HCT116 (cell line): Measurements from ENCODE around the gene TEX2. TPM values are rescaled to one million over a fixed set of nuclear protein-coding genes. Genes with fewer than 3 reads are reported as not detected.

Source experiments
- ATAC-seq: fragments of 200-7000 bp; cut with Tn5 transposase; 2 replicates; pipeline ENCODE4 v1.9.1; 2020; ENCODE audit warnings: mild to moderate bottlenecking, moderate library complexity
- BruUV-seq: library from RNA; stranded (reverse); fragments of 400-500 nt; replicated peaks from 2 replicates; lab custom pipeline; 2021; lab: Mats Ljungman, UMichigan
- CTCF ChIA-PET: fragments of 300-600 bp; sonication (Branson Sonifier 250); formaldehyde crosslinking; loops from one replicate; lab custom pipeline; 2021; ENCODE audit warnings: antibody characterized with exemption; lab: Charles Lee
- POLR2A ChIA-PET: fragments of 300-600, 350-600 bp; sonication (Branson Sonifier 250); formaldehyde crosslinking; loops from one replicate; lab custom pipeline; 2021; ENCODE audit warnings: antibody characterized with exemption; lab: Charles Lee
- RAD21 ChIA-PET, 2 experiments: fragments of 300-600 bp; sonication (Branson Sonifier 250); formaldehyde crosslinking; loops; one replicate each; lab custom pipeline; 2023; ENCODE audit warnings: low total read pairs in 2 of 2; ENCODE audit not compliant: uncharacterized antibody in 2 of 2, unreplicated experiment in 2 of 2, low non-redundant PET in 1 of 2; lab: Charles Lee
- DNase-seq: peaks from one replicate; pipeline ENCODE4 v3.0.0-alpha.2; 2010; ENCODE audit warnings: low read depth, low spot score
- H2AFZ ChIP-seq: fragments of 200-600 bp; shearing (Covaris generic), sonication (generic); 2 replicates; pipeline ENCODE4 v1.6.1; 2017; ENCODE audit warnings: low read depth, mixed run types, mixed read lengths, antibody characterized with exemption, low read length; ENCODE audit not compliant: poor library complexity, severe bottlenecking
- H3K27ac ChIP-seq: 2 replicates; pipeline ENCODE4 v1.5.1; 2012; ENCODE audit warnings: low read depth, low read length
- H3K27me3 ChIP-seq: fragments of 200-600 bp; sonication (generic); 2 replicates; pipeline ENCODE4 v1.6.1; 2016; ENCODE audit warnings: mixed run types, low read length, mixed read lengths; ENCODE audit not compliant: insufficient read depth
- H3K36me3 ChIP-seq, 2 experiments: fragments of 200-500 bp in 1 of 2; fragments of 200-600 bp in 1 of 2; sonication (Bioruptor generic) in 1 of 2; sonication (generic) in 1 of 2; 2 replicates each; pipeline versions ENCODE4 v1.5.1 to v1.6.1; 2014 to 2016; ENCODE audit warnings: low read length in 2 of 2, inconsistent platforms in 1 of 2, mixed read lengths in 1 of 2, mixed run types in 1 of 2; ENCODE audit not compliant: insufficient read depth in 2 of 2, control insufficient read depth in 1 of 2
- H3K4me1 ChIP-seq, 2 experiments: fragments of 200-600 bp in 1 of 2; sonication (generic) in 1 of 2; 2 replicates each; pipeline versions ENCODE4 v1.5.1 to v1.6.1; 2012 to 2017; ENCODE audit warnings: low read length in 2 of 2, inconsistent platforms in 1 of 2, mild to moderate bottlenecking in 1 of 2, mixed read lengths in 1 of 2, mixed run types in 1 of 2, moderate library complexity in 1 of 2; ENCODE audit not compliant: insufficient read depth in 2 of 2, control insufficient read depth in 1 of 2
- H3K4me2 ChIP-seq: fragments of 200-600 bp; sonication (generic); 2 replicates; pipeline ENCODE4 v1.6.1; 2017; ENCODE audit warnings: mixed run types, low read length, mixed read lengths
- H3K4me3 ChIP-seq, 2 experiments: fragments of 200-600 bp in 1 of 2; sonication (generic) in 1 of 2; replicated peaks in 1 of 2; 2 replicates each; pipeline ENCODE4 v1.5.1; 2011 to 2016; ENCODE audit warnings: low read length in 2 of 2, control low read depth in 1 of 2, low read depth in 1 of 2, mild to moderate bottlenecking in 1 of 2, mixed read lengths in 1 of 2, mixed run types in 1 of 2
- H3K79me2 ChIP-seq: fragments of 200-600 bp; sonication (generic); 2 replicates; pipeline ENCODE4 v1.6.1; 2017; ENCODE audit warnings: mild to moderate bottlenecking, mixed run types, low read length, moderate library complexity, mixed read lengths; ENCODE audit not compliant: insufficient read depth
- H3K9ac ChIP-seq: fragments of 200-600 bp; sonication (generic); 2 replicates; pipeline ENCODE4 v1.6.1; 2016; ENCODE audit warnings: low read length, mixed read lengths
- H3K9me2 ChIP-seq: fragments of 200-600 bp; sonication (generic), shearing (Covaris generic); 2 replicates; pipeline ENCODE4 v1.6.1; 2017; ENCODE audit warnings: mixed run types, mild to moderate bottlenecking, moderate library complexity; ENCODE audit not compliant: insufficient read depth
- H3K9me3 ChIP-seq, 2 experiments: fragments of 200-500 bp in 1 of 2; fragments of 200-600 bp in 1 of 2; sonication (Bioruptor generic) in 1 of 2; sonication (generic) in 1 of 2; 2 replicates each; pipeline ENCODE4 v1.6.1; 2014 to 2017; ENCODE audit warnings: low read length in 2 of 2, mixed read lengths in 2 of 2, inconsistent platforms in 1 of 2, low read depth in 1 of 2, mild to moderate bottlenecking in 1 of 2, mixed run types in 1 of 2, moderate library complexity in 1 of 2; ENCODE audit not compliant: control insufficient read depth in 1 of 2, insufficient read depth in 1 of 2
- H4K20me1 ChIP-seq: fragments of 200-600 bp; sonication (generic), shearing (Covaris generic); 2 replicates; pipeline ENCODE4 v1.6.1; 2017; ENCODE audit warnings: mixed run types, mild to moderate bottlenecking, moderate library complexity; ENCODE audit not compliant: insufficient read depth
- ELF1 ChIP-seq: IDR thresholded peaks from 2 replicates; pipeline ENCODE4 v1.6.1; 2012; ENCODE audit warnings: low read depth, borderline replicate concordance
- FOSL1 ChIP-seq: IDR thresholded peaks from 2 replicates; pipeline ENCODE4 v1.6.1; 2012; ENCODE audit warnings: low read depth
- POLR2AphosphoS5 ChIP-seq: IDR thresholded peaks from 2 replicates; pipeline ENCODE4 v1.6.1; 2011; ENCODE audit warnings: mild to moderate bottlenecking, low read depth, low read length, moderate library complexity
- SP1 ChIP-seq: IDR thresholded peaks from 2 replicates; pipeline ENCODE4 v1.6.1; 2012; ENCODE audit warnings: low read depth
- SRF ChIP-seq: IDR thresholded peaks from 2 replicates; pipeline ENCODE4 v1.6.1; 2012; ENCODE audit warnings: low read depth
- TCF7L2 ChIP-seq: IDR thresholded peaks from 2 replicates; pipeline ENCODE4 v1.7.0; 2011; ENCODE audit warnings: borderline replicate concordance, inconsistent platforms; ENCODE audit not compliant: insufficient read depth, insufficient read length; ENCODE audit errors: extremely low read depth
- YY1 ChIP-seq: IDR thresholded peaks from 2 replicates; pipeline ENCODE4 v1.6.1; 2011; ENCODE audit warnings: low read length, low read depth, moderate library complexity, mild to moderate bottlenecking; ENCODE audit not compliant: insufficient replicate concordance; ENCODE audit errors: extremely low read depth
- ZFX ChIP-seq: fragments of 450-650 bp; IDR thresholded peaks from 2 replicates; pipeline ENCODE4 v1.6.1; 2017
- intact Hi-C: fragments of 100-400 bp; cut with micrococcal nuclease; formaldehyde crosslinking; loops from 2 replicates; pipeline ENCODE4 v1.10.0; 2022
- total RNA-seq: library from RNA; stranded (reverse); gene quantifications from one replicate; pipeline ENCODE4 v1.2.1, GENCODE V29; 2021; ENCODE audit not compliant: unreplicated experiment
- TF ChIP-seq, protein P1 (sequence below), 3 experiments: fragments of 200-600 bp in 1 of 3; sonication (generic) in 1 of 3; IDR thresholded peaks in 2 of 3; conservative IDR thresholded peaks in 1 of 3; 2 replicates each; pipeline ENCODE4 v1.5.1; 2012 to 2017; ENCODE audit warnings: low read depth in 2 of 3, low read length in 2 of 3, antibody characterized with exemption in 1 of 3, borderline replicate concordance in 1 of 3, control low read depth in 1 of 3, mild to moderate bottlenecking in 1 of 3, mixed read lengths in 1 of 3, mixed run types in 1 of 3, moderate library complexity in 1 of 3; ENCODE audit not compliant: insufficient read depth in 1 of 3
- TF ChIP-seq, protein P2 (sequence below): IDR thresholded peaks from 2 replicates; pipeline ENCODE4 v1.6.1; 2012
- TF ChIP-seq, protein P3 (sequence below): IDR thresholded peaks from 2 replicates; pipeline ENCODE4 v1.6.1; 2011; ENCODE audit warnings: mild to moderate bottlenecking, low read length, moderate library complexity; ENCODE audit not compliant: insufficient replicate concordance; ENCODE audit errors: extremely low read depth

The TEX2 gene
- total RNA-seq, 1 experiment from 2014 or later = 24.6 TPM

DNA sequence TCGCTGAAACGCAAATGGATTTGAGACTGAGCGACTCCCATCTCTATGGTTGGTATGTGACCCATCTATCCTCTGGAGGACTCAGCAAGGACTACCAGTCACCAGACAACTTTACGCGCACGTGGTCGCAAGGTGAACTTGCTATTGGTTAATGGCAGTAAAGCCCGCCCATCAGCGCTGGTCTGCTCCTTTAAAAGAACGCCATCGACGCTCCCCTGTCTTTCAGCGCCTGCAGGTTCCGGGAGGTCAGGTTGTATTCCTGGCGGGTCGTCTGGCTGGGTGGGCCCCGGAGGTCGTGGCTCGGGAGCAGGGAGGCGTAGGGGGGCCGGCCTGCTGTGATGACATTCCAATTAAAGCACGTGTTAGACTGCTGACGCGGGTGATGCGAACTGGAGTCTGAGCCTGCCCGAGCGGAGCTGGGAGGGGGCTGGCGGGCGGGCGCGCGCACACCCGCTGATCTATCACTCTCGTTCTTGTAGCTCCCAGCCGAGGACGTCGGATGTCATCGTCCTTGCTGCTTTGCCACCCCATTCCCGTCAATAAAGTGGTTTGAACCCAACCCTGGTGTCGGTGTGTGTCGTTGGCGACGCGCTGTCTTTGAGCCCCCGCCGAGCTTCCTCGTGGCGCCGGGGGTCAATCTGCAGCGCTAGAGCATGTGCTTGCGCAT lies 117.2 kb downstream of the TEX2 start (continued):
- TF ChIP-seq, protein P1, sequence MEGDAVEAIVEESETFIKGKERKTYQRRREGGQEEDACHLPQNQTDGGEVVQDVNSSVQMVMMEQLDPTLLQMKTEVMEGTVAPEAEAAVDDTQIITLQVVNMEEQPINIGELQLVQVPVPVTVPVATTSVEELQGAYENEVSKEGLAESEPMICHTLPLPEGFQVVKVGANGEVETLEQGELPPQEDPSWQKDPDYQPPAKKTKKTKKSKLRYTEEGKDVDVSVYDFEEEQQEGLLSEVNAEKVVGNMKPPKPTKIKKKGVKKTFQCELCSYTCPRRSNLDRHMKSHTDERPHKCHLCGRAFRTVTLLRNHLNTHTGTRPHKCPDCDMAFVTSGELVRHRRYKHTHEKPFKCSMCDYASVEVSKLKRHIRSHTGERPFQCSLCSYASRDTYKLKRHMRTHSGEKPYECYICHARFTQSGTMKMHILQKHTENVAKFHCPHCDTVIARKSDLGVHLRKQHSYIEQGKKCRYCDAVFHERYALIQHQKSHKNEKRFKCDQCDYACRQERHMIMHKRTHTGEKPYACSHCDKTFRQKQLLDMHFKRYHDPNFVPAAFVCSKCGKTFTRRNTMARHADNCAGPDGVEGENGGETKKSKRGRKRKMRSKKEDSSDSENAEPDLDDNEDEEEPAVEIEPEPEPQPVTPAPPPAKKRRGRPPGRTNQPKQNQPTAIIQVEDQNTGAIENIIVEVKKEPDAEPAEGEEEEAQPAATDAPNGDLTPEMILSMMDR (IDR thresholded peaks at IDR 0.05 in 2 of 3, conservative IDR thresholded peaks at IDR 0.05 in 1 of 3; ENCODE audit: borderline replicate concordance in 1 of 3, insufficient read depth in 1 of 3, low read depth in 2 of 3, low read length in 2 of 3) = 0 out of 6 replicates have a peak, but pooled peaks of 1 of the 3 experiments have one; percentile 3
- TF ChIP-seq SP1 (peak; percentile 97), ELF1 (no peak), POLR2AphosphoS5 (peak; percentile 100), SRF (no peak)
- TF ChIP-seq, protein P2, sequence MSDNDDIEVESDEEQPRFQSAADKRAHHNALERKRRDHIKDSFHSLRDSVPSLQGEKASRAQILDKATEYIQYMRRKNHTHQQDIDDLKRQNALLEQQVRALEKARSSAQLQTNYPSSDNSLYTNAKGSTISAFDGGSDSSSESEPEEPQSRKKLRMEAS = peak; percentile 90

DNA sequence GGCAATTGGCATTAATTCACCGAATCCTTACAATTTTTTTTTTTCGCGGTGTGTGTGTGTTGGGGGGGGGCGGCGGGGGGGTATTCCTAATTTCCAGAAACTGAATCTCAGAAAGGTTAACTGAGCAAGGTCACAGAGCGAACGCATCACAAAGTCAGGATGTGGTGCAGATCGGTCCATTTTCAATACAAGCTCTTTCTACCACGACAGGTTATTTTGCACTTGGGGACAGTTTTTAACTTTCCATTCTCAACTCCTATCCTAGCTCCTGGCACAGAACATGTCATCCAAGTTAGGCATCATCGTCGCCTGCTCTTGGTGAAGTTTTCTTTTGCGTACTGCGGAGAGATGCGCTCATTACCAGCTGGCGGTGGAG lies 117.7 kb downstream of the TEX2 start:
- H3K4me1 ChIP-seq = peaks cover 6 to 29% of the 10 kb centered on the region in 2 experiments; a peak in 3 of 4 replicates
- H3K4me3 ChIP-seq = peak overlapping the region; percentile 74 to 88
- intact Hi-C loops = loop anchor here (5.0 to 10.0 kb wide), 3 partner anchors 117 to 349 kb away; partner anchors contain the start of genes POLG2 and TEX2
- no peak overlapping the region for H2AFZ ChIP-seq
- H3K27ac ChIP-seq = peak overlapping the region; percentile 95
- H3K9me3 ChIP-seq = no peaks in the 10 kb centered on the region
- RAD21 ChIA-PET = interaction anchor here (0.7 to 1.1 kb wide), 3 partner anchors 12 to 699 kb away, joined by 3 to 4 read pairs (median 4); no protein-coding TSS in a partner anchor
- H3K4me2 ChIP-seq = peak overlapping the region; percentile 89
- no peak for TF ChIP-seq YY1
- TF ChIP-seq, protein P3, sequence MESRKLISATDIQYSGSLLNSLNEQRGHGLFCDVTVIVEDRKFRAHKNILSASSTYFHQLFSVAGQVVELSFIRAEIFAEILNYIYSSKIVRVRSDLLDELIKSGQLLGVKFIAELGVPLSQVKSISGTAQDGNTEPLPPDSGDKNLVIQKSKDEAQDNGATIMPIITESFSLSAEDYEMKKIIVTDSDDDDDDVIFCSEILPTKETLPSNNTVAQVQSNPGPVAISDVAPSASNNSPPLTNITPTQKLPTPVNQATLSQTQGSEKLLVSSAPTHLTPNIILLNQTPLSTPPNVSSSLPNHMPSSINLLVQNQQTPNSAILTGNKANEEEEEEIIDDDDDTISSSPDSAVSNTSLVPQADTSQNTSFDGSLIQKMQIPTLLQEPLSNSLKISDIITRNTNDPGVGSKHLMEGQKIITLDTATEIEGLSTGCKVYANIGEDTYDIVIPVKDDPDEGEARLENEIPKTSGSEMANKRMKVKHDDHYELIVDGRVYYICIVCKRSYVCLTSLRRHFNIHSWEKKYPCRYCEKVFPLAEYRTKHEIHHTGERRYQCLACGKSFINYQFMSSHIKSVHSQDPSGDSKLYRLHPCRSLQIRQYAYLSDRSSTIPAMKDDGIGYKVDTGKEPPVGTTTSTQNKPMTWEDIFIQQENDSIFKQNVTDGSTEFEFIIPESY = no peak
- TF ChIP-seq ZFX = no peak
- peak; percentile 53 for TF ChIP-seq TCF7L2
- TF ChIP-seq, protein P1 (IDR thresholded peaks at IDR 0.05 in 2 of 3, conservative IDR thresholded peaks at IDR 0.05 in 1 of 3; ENCODE audit: borderline replicate concordance in 1 of 3, insufficient read depth in 1 of 3, low read depth in 2 of 3, low read length in 2 of 3) = no peak
- peak; percentile 19; the same call in 1 of the 2 replicates for TF ChIP-seq FOSL1
- H3K79me2 ChIP-seq = peaks cover 12% of the 10 kb centered on the region; the same call in 1 of the 2 replicates
- CTCF ChIA-PET = interaction anchor here (0.7 to 2.9 kb wide), 7 partner anchors 11 to 233 kb away, joined by 3 to 26 read pairs (median 6); no protein-coding TSS in a partner anchor
- peaks cover 0 to 11% of the 10 kb centered on the region in 2 experiments; a peak in 1 of 4 replicates for H3K36me3 ChIP-seq
- H3K27me3 ChIP-seq = no peaks in the 10 kb centered on the region
- peak overlapping the region; percentile 96 for H3K9ac ChIP-seq
- ATAC-seq (peak; percentile 3), DNase-seq (no peak)
- H4K20me1 ChIP-seq = no peaks in the 10 kb centered on the region
- POLR2A ChIA-PET = interaction anchor here (0.6 to 4.8 kb wide), 39 partner anchors 10 to 849 kb away, joined by 3 to 57 read pairs (median 4); partner anchors contain the start of genes CSHL1, ERN1, GH1 and TEX2
- BruUV-seq = TSS peak; percentile 94
- H3K9me2 ChIP-seq = no peaks in the 10 kb centered on the region
